Left ventricle myocardium inferior (tissue), 1 donor: ENCODE data around the gene PCLO. TPM values are rescaled to one million over a fixed set of nuclear protein-coding genes. Genes with fewer than 3 reads are reported as not detected.

ENCODE experiments used
- DNase-seq: peaks from one replicate; pipeline ENCODE4 v3.0.0-alpha.2; 2020
- H3K27ac ChIP-seq: fragments of 200-600 bp; replicated peaks from 2 replicates; pipeline ENCODE4 v1.8.0; 2021
- H3K27me3 ChIP-seq: fragments of 200-600 bp; 2 replicates; pipeline ENCODE4 v1.8.0; 2021; ENCODE audit warnings: low read depth
- H3K36me3 ChIP-seq: fragments of 200-600 bp; 2 replicates; pipeline ENCODE4 v1.8.0; 2021
- H3K4me1 ChIP-seq: fragments of 200-600 bp; 2 replicates; pipeline ENCODE4 v1.8.0; 2021
- H3K4me3 ChIP-seq: fragments of 200-600 bp; 2 replicates; pipeline ENCODE4 v1.8.0; 2021; ENCODE audit warnings: mild to moderate bottlenecking, moderate library complexity
- H3K9me3 ChIP-seq: fragments of 200-600 bp; replicated peaks from 2 replicates; pipeline ENCODE4 v1.8.0; 2021
- CTCF ChIP-seq: fragments of 200-600 bp; IDR thresholded peaks from 2 replicates; pipeline ENCODE4 v1.8.0; 2021; ENCODE audit warnings: antibody characterized with exemption, mild to moderate bottlenecking, borderline replicate concordance
- intact Hi-C: fragments of 100-400 bp; cut with micrococcal nuclease; formaldehyde crosslinking; loops from one replicate; pipeline ENCODE4 v1.11.0; 2022
- total RNA-seq: library from RNA; stranded (reverse); fragmentation: NEBNext Ultra II Directional; extraction: Animal tissue kit (Norgen Biotek cat#: 25700); gene quantifications from one replicate; pipeline ENCODE4 v1.2.1, GENCODE V29; 2021
- donor health status: DM: no; HTN: yes; CAD: no; lungs with severe emphysema.

The PCLO gene
- total RNA-seq, 1 donor from 2014 or later: 4.2 TPM

- no peak for DNase-seq
- Histone ChIP-seq H3K27me3 (no peaks in the 10 kb centered on the region), H3K36me3 (no peaks in the 10 kb centered on the region), H3K9me3 (no peaks in the 10 kb centered on the region), H3K27ac (no peak overlapping the region), H3K4me1 (no peaks in the 10 kb centered on the region), H3K4me3 (no peak overlapping the region)
- intact Hi-C loops: no loop called here
- no peak for TF ChIP-seq CTCF
Observed at GRCh38 chr7:83155407-83155806, 7.3 kb downstream of the PCLO start.

- H3K9me3 ChIP-seq: no peaks in the 10 kb centered on the region
- H3K27ac ChIP-seq: no peak overlapping the region
- no peaks in the 10 kb centered on the region for H3K4me1 ChIP-seq
- TF ChIP-seq CTCF: no peak
- H3K27me3 ChIP-seq: no peaks in the 10 kb centered on the region
- no peak for DNase-seq
- H3K36me3 ChIP-seq: no peaks in the 10 kb centered on the region
- no peak overlapping the region for H3K4me3 ChIP-seq
- intact Hi-C loops: no loop called here
Observed at GRCh38 chr7:83153419-83153818, 9.3 kb downstream of the PCLO start.

GRCh38 chr7:83150310-83150709 is 12.4 kb downstream of the PCLO start:
- Histone ChIP-seq H3K4me1 (no peaks in the 10 kb centered on the region), H3K27me3 (no peaks in the 10 kb centered on the region), H3K27ac (no peak overlapping the region), H3K4me3 (no peak overlapping the region), H3K36me3 (no peaks in the 10 kb centered on the region), H3K9me3 (no peaks in the 10 kb centered on the region)
- DNase-seq: no peak
- TF ChIP-seq CTCF: no peak
- intact Hi-C loops: no loop called here

- Histone ChIP-seq H3K4me3 (no peak overlapping the region), H3K27ac (no peak overlapping the region), H3K4me1 (no peaks in the 10 kb centered on the region), H3K27me3 (no peaks in the 10 kb centered on the region), H3K36me3 (no peaks in the 10 kb centered on the region), H3K9me3 (no peaks in the 10 kb centered on the region)
- TF ChIP-seq CTCF: no peak
- DNase-seq: no peak
- intact Hi-C loops: no loop called here
Observed at GRCh38 chr7:83149466-83149865, 13.2 kb downstream of the PCLO start.

- Histone ChIP-seq H3K36me3 (no peaks in the 10 kb centered on the region), H3K9me3 (no peaks in the 10 kb centered on the region), H3K4me3 (no peak overlapping the region), H3K27me3 (no peaks in the 10 kb centered on the region), H3K27ac (no peak overlapping the region), H3K4me1 (no peaks in the 10 kb centered on the region)
- no peak for DNase-seq
- no peak for TF ChIP-seq CTCF
- intact Hi-C loops: no loop called here
Observed at GRCh38 chr7:83148776-83149175, 13.9 kb downstream of the PCLO start.

- H3K4me1 ChIP-seq: no peaks in the 10 kb centered on the region
- H3K4me3 ChIP-seq: no peak overlapping the region
- intact Hi-C loops: no loop called here
- no peaks in the 10 kb centered on the region for H3K9me3 ChIP-seq
- H3K27me3 ChIP-seq: no peaks in the 10 kb centered on the region
- no peak overlapping the region for H3K27ac ChIP-seq
- no peaks in the 10 kb centered on the region for H3K36me3 ChIP-seq
- no peak for DNase-seq
- no peak for TF ChIP-seq CTCF
Observed at GRCh38 chr7:83143107-83143506, 19.6 kb downstream of the PCLO start.
